ENCODE measurements around the gene IGFBP5. TPM values are rescaled to one million over a fixed set of nuclear protein-coding genes. Genes with fewer than 3 reads are reported as not detected.

The IGFBP5 gene
- total and polyA plus RNA-seq, 7 donors = 44.9 to 451 (median 216) TPM

GRCh38 chr2:216634370-216635148 is 60.8 kb downstream of the IGFBP5 start:
- no peak for TF ChIP-seq CTCF (IDR thresholded peaks at IDR 0.05)
- 14 to 23% (median 19%) methylated on average over 23 of the region's 23 CpGs for WGBS, 3 donors
- Histone ChIP-seq H3K4me1 (peaks cover 4% of the 10 kb centered on the region), H3K27ac (no peak overlapping the region), H3K9me3 (no peaks in the 10 kb centered on the region), H3K27me3 (ENCODE audit: insufficient read depth in 3 of 3, low read length in 2 of 3) (peaks cover 0 to 50% (median 15%) of the 10 kb centered on the region in 3 donors), H3K4me3 (peak overlapping the region; percentile 70), H3K36me3 (ENCODE audit: insufficient read depth in 1 of 2, low read depth in 1 of 2) (no peaks in the 10 kb centered on the region)
- no peak for ATAC-seq
- no peak for DNase-seq
- intact Hi-C loops (cut with DNase I) = no loop called here

DNA sequence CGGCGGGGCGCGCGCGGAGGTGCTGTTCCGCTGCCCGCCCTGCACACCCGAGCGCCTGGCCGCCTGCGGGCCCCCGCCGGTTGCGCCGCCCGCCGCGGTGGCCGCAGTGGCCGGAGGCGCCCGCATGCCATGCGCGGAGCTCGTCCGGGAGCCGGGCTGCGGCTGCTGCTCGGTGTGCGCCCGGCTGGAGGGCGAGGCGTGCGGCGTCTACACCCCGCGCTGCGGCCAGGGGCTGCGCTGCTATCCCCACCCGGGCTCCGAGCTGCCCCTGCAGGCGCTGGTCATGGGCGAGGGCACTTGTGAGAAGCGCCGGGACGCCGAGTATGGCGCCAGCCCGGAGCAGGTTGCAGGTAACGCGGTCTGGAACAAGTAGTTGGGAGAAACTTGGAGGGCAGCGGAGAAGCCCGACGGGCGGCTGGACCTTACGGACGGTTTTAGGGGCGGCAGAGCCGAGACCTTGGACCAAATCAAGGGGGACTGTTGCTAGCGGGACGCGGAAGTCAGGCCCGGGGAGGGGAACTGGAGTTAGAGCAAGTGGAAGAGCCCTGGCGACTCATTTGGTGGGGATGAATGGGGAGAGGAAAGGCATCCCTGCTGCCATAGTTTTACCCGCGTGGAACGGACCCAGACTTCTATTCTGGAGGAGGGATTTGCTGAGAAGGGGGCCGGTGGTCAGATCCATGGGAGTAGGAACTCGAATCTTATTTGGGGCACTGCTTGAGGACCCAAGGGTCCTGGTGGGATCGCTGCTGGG is 61.6 kb downstream of the IGFBP5 start:
- TF ChIP-seq CTCF (IDR thresholded peaks at IDR 0.05) = no peak
- ATAC-seq (peak; percentile 44 to 66 (median 60)), DNase-seq (peak in 1 of 2 donors; percentile 29)
- Histone ChIP-seq H3K27me3 (ENCODE audit: insufficient read depth in 3 of 3, low read length in 2 of 3) (peaks cover 0 to 47% (median 12%) of the 10 kb centered on the region in 3 donors), H3K4me3 (peak overlapping the region; percentile 70), H3K27ac (no peak overlapping the region), H3K9me3 (no peaks in the 10 kb centered on the region), H3K36me3 (ENCODE audit: insufficient read depth in 1 of 2, low read depth in 1 of 2) (no peaks in the 10 kb centered on the region), H3K4me1 (peaks cover 4% of the 10 kb centered on the region)
- intact Hi-C loops (cut with DNase I) = no loop called here
- 0 to 1% (median 1%) methylated on average over 38 to 71 of the region's 71 CpGs for WGBS, 3 donors

GRCh38 chr2:216632952-216633615 is 62.3 kb downstream of the IGFBP5 start, which contains the start of gene IGFBP2:
IGFBP2 (plus strand) TSS chr2:216633420; CDS start chr2:216633524, 104 bp downstream.
- Histone ChIP-seq H3K36me3 (ENCODE audit: insufficient read depth in 1 of 2, low read depth in 1 of 2) (no peaks in the 10 kb centered on the region), H3K4me1 (peaks cover 4% of the 10 kb centered on the region), H3K9me3 (no peaks in the 10 kb centered on the region), H3K27me3 (ENCODE audit: insufficient read depth in 3 of 3, low read length in 2 of 3) (peaks cover 0 to 43% (median 12%) of the 10 kb centered on the region in 3 donors), H3K4me3 (peak within 1 kb of the TSS; percentile 70), H3K27ac (no peak within 1 kb of the TSS)
- WGBS, 3 donors = 1 to 4% (median 2%) methylated on average over 20 to 70 of the region's 70 CpGs
- DNase-seq = peak in 1 of 2 donors; percentile 30
- no peak for TF ChIP-seq CTCF (IDR thresholded peaks at IDR 0.05)
- ATAC-seq = peak; percentile 30 to 48 (median 34)
- intact Hi-C loops (cut with DNase I) = no loop called here

- WGBS, 3 donors = 56 to 64% (median 62%) methylated on average over 13 of the region's 13 CpGs
- H3K4me3 ChIP-seq = peak overlapping the region; percentile 70
- H3K9me3 ChIP-seq = no peaks in the 10 kb centered on the region
- no peak overlapping the region for H3K27ac ChIP-seq
- peaks cover 4% of the 10 kb centered on the region for H3K4me1 ChIP-seq
- TF ChIP-seq CTCF (IDR thresholded peaks at IDR 0.05) = no peak
- ATAC-seq = no peak
- H3K36me3 ChIP-seq (ENCODE audit: insufficient read depth in 1 of 2, low read depth in 1 of 2) = no peaks in the 10 kb centered on the region
- peaks cover 0 to 37% (median 12%) of the 10 kb centered on the region in 3 donors for H3K27me3 ChIP-seq (ENCODE audit: insufficient read depth in 3 of 3, low read length in 2 of 3)
- DNase-seq = no peak
- intact Hi-C loops (cut with DNase I) = no loop called here
Measured at GRCh38 chr2:216632346-216632951, 62.9 kb downstream of the IGFBP5 start.

Measured in psoas muscle (tissue), 8 donors.